Left ventricle myocardium inferior (tissue), 1 donor: Measurements from ENCODE around the gene SLC17A9. TPM values are rescaled to one million over a fixed set of nuclear protein-coding genes. Genes with fewer than 3 reads are reported as not detected.
"Not testable (repeated sequence)": the region's sequence is repeated elsewhere in the genome, so short reads cannot be mapped to it uniquely, and the experiment has no call there.

Experiments
- DNase-seq: peaks from one replicate; pipeline ENCODE4 v3.0.0-alpha.2; 2020
- H3K27ac ChIP-seq: fragments of 200-600 bp; replicated peaks from 2 replicates; pipeline ENCODE4 v1.8.0; 2021
- H3K27me3 ChIP-seq: fragments of 200-600 bp; 2 replicates; pipeline ENCODE4 v1.8.0; 2021; ENCODE audit warnings: low read depth
- H3K36me3 ChIP-seq: fragments of 200-600 bp; 2 replicates; pipeline ENCODE4 v1.8.0; 2021
- H3K4me1 ChIP-seq: fragments of 200-600 bp; 2 replicates; pipeline ENCODE4 v1.8.0; 2021
- H3K4me3 ChIP-seq: fragments of 200-600 bp; 2 replicates; pipeline ENCODE4 v1.8.0; 2021; ENCODE audit warnings: mild to moderate bottlenecking, moderate library complexity
- H3K9me3 ChIP-seq: fragments of 200-600 bp; replicated peaks from 2 replicates; pipeline ENCODE4 v1.8.0; 2021
- CTCF ChIP-seq: fragments of 200-600 bp; IDR thresholded peaks from 2 replicates; pipeline ENCODE4 v1.8.0; 2021; ENCODE audit warnings: antibody characterized with exemption, mild to moderate bottlenecking, borderline replicate concordance
- intact Hi-C: fragments of 100-400 bp; cut with micrococcal nuclease; formaldehyde crosslinking; loops from one replicate; pipeline ENCODE4 v1.11.0; 2022
- total RNA-seq: library from RNA; stranded (reverse); fragmentation: NEBNext Ultra II Directional; extraction: Animal tissue kit (Norgen Biotek cat#: 25700); gene quantifications from one replicate; pipeline ENCODE4 v1.2.1, GENCODE V29; 2021
- donor health status: DM: no; HTN: yes; CAD: no; lungs with severe emphysema.

Gene SLC17A9
- total RNA-seq, 1 donor from 2014 or later = 0.47 TPM

GRCh38 chr20:62959101-62959971, 6.8 kb downstream of the SLC17A9 start:
- H3K4me1 ChIP-seq = peaks cover 16% of the 10 kb centered on the region
- H3K27me3 ChIP-seq = no peaks in the 10 kb centered on the region
- TF ChIP-seq CTCF = no peak
- intact Hi-C loops = no loop called here
- H3K4me3 ChIP-seq = no peak overlapping the region
- H3K27ac ChIP-seq = no peak overlapping the region
- no peak for DNase-seq
- H3K36me3 ChIP-seq = no peaks in the 10 kb centered on the region
- H3K9me3 ChIP-seq = no peaks in the 10 kb centered on the region

GRCh38 chr20:62959998-62960436, 7.5 kb downstream of the SLC17A9 start:
- H3K4me3 ChIP-seq = no peak overlapping the region
- no peaks in the 10 kb centered on the region for H3K9me3 ChIP-seq
- intact Hi-C loops = no loop called here
- H3K27ac ChIP-seq = no peak overlapping the region
- peaks cover 11% of the 10 kb centered on the region for H3K4me1 ChIP-seq
- no peak for TF ChIP-seq CTCF
- H3K36me3 ChIP-seq = no peaks in the 10 kb centered on the region
- no peaks in the 10 kb centered on the region for H3K27me3 ChIP-seq
- no peak for DNase-seq

GRCh38 chr20:62960446-62961309, 8.2 kb downstream of the SLC17A9 start:
- H3K4me1 ChIP-seq, DNase-seq, H3K36me3 ChIP-seq, H3K9me3 ChIP-seq, intact Hi-C loops, H3K27me3 ChIP-seq, H3K27ac ChIP-seq, H3K4me3 ChIP-seq: not testable (repeated sequence)

GRCh38 chr20:62961310-62961783, 8.8 kb downstream of the SLC17A9 start:
- no peak for DNase-seq
- no peaks in the 10 kb centered on the region for H3K27me3 ChIP-seq
- intact Hi-C loops = no loop called here
- H3K9me3 ChIP-seq = no peaks in the 10 kb centered on the region
- peaks cover under 1% of the 10 kb centered on the region for H3K4me1 ChIP-seq
- TF ChIP-seq CTCF = no peak
- H3K36me3 ChIP-seq = no peaks in the 10 kb centered on the region
- no peak overlapping the region for H3K4me3 ChIP-seq
- no peak overlapping the region for H3K27ac ChIP-seq

- Histone ChIP-seq H3K9me3 (no peaks in the 10 kb centered on the region), H3K4me3 (no peak overlapping the region), H3K36me3 (no peaks in the 10 kb centered on the region), H3K27me3 (peaks cover under 1% of the 10 kb centered on the region), H3K4me1 (no peaks in the 10 kb centered on the region), H3K27ac (no peak overlapping the region)
- intact Hi-C loops = no loop called here
- DNase-seq = no peak
- TF ChIP-seq CTCF = no peak
Observed at GRCh38 chr20:62961799-62962198, 9.3 kb downstream of the SLC17A9 start.
